Measurements from ENCODE around the gene WDR12. TPM values are rescaled to one million over a fixed set of nuclear protein-coding genes. Genes with fewer than 3 reads are reported as not detected.
"Not testable (repeated sequence)": the region's sequence is repeated elsewhere in the genome, so short reads cannot be mapped to it uniquely, and the experiment has no call there.

WDR12 gene
- total RNA-seq, 4 donors from 2014 or later, result 8.2 to 17.6 (median 12.8) TPM

- no peaks in the 10 kb centered on the region for H3K36me3 ChIP-seq
These were observed 40.0 kb downstream of the WDR12 start, which contains the start of gene ICA1L for GRCh38 chr2:202871300-202872141. TSS of gene ICA1L (minus strand) at chr2:202871766. CDS start at chr2:202829009, 42,757 bp downstream.

GRCh38 chr2:202870431-202871299 is 40.8 kb downstream of the WDR12 start:
- no peaks in the 10 kb centered on the region for H3K27me3 ChIP-seq
- peak overlapping the region; percentile 83 to 94 (median 90) for H3K4me3 ChIP-seq
- H3K9me3 ChIP-seq, result no peaks in the 10 kb centered on the region
- no peak for DNase-seq (ENCODE audit: extremely low spot score)
- H3K4me1 ChIP-seq, result peaks cover 4 to 16% (median 15%) of the 10 kb centered on the region in 4 donors
- TF ChIP-seq CTCF (IDR thresholded peaks at IDR 0.05) (peak in 1 of 3 experiments; percentile 34), EP300 (IDR thresholded peaks at IDR 0.05) (no peak), POLR2A (IDR thresholded peaks at IDR 0.05; ENCODE audit: low read depth) (no peak), POLR2AphosphoS5 (IDR thresholded peaks at IDR 0.05) (peak; percentile 50 to 58)
- WGBS, result 3% methylated on average over 32 of the region's 37 CpGs
- no peaks in the 10 kb centered on the region for H3K36me3 ChIP-seq
- peak overlapping the region; percentile 77 to 92 (median 90) for H3K27ac ChIP-seq (replicated peaks in 1 of 4)
- intact Hi-C loops (cut with DNase I), result no loop called here

More at GRCh38 chr2:202871300-202872141, 40.0 kb downstream of the WDR12 start, which contains the start of gene ICA1L:
- peak within 1 kb of the TSS; percentile 77 to 92 (median 90) for H3K27ac ChIP-seq (replicated peaks in 1 of 4)
- H3K27me3 ChIP-seq, result no peaks in the 10 kb centered on the region
- under 1% methylated on average over 14 of the region's 93 CpGs for WGBS
- peaks cover 4 to 16% (median 15%) of the 10 kb centered on the region in 4 donors for H3K4me1 ChIP-seq
- H3K9me3 ChIP-seq, result no peaks in the 10 kb centered on the region
- TF ChIP-seq POLR2AphosphoS5 (IDR thresholded peaks at IDR 0.05), result peak in 1 of 2 donors; percentile 48
- TF ChIP-seq POLR2A (IDR thresholded peaks at IDR 0.05; ENCODE audit: low read depth), result no peak
- H3K4me3 ChIP-seq, result peak within 1 kb of the TSS; percentile 83 to 94 (median 90)
- DNase-seq (ENCODE audit: extremely low spot score), result no peak
- intact Hi-C loops (cut with DNase I), result no loop called here

GRCh38 chr2:202861987-202862386 is 49.5 kb downstream of the WDR12 start:
- Histone ChIP-seq H3K27ac (replicated peaks in 1 of 4) (no peak overlapping the region), H3K36me3 (peaks cover 0 to 4% (median 0%) of the 10 kb centered on the region in 4 donors), H3K4me3 (no peak overlapping the region), H3K4me1 (no peaks in the 10 kb centered on the region), H3K27me3 (no peaks in the 10 kb centered on the region), H3K9me3 (no peaks in the 10 kb centered on the region)
- 97% methylated on average over 3 of the region's 3 CpGs for WGBS
- no peak for DNase-seq (ENCODE audit: extremely low spot score)
- intact Hi-C loops (cut with DNase I), result no loop called here
- TF ChIP-seq EP300 (IDR thresholded peaks at IDR 0.05), result no peak
- no peak for TF ChIP-seq POLR2A (IDR thresholded peaks at IDR 0.05; ENCODE audit: low read depth)
- no peak for TF ChIP-seq POLR2AphosphoS5 (IDR thresholded peaks at IDR 0.05)
- TF ChIP-seq CTCF (IDR thresholded peaks at IDR 0.05), result no peak

- no peaks in the 10 kb centered on the region for H3K36me3 ChIP-seq
- WGBS, result 84% methylated on average over 3 of the region's 3 CpGs
- no peak for DNase-seq (ENCODE audit: extremely low spot score)
- no peaks in the 10 kb centered on the region for H3K9me3 ChIP-seq
- no peak overlapping the region for H3K27ac ChIP-seq (replicated peaks in 1 of 4)
- no peaks in the 10 kb centered on the region for H3K4me1 ChIP-seq
- no peaks in the 10 kb centered on the region for H3K27me3 ChIP-seq
- intact Hi-C loops (cut with DNase I), result no loop called here
- TF ChIP-seq CTCF (IDR thresholded peaks at IDR 0.05) (no peak), EP300 (IDR thresholded peaks at IDR 0.05) (no peak), POLR2AphosphoS5 (IDR thresholded peaks at IDR 0.05) (no peak), POLR2A (IDR thresholded peaks at IDR 0.05; ENCODE audit: low read depth) (no peak)
- H3K4me3 ChIP-seq, result no peak overlapping the region
These were observed 52.9 kb downstream of the WDR12 start for GRCh38 chr2:202858601-202859000.

GRCh38 chr2:202849343-202849742 is 62.1 kb downstream of the WDR12 start:
- H3K4me1 ChIP-seq; H3K9me3 ChIP-seq; intact Hi-C loops (cut with DNase I); H3K27ac ChIP-seq (replicated peaks in 1 of 4); H3K36me3 ChIP-seq; DNase-seq (ENCODE audit: extremely low spot score); H3K27me3 ChIP-seq; H3K4me3 ChIP-seq: not testable (repeated sequence)
- WGBS, result no CpG with 5 or more reads among the region's 3 CpGs
